ENCODE results near the gene DLD.
"Not testable (repeated sequence)": the region's sequence is repeated elsewhere in the genome, so short reads cannot be mapped to it uniquely, and the experiment has no call there.

DLD gene

DNA sequence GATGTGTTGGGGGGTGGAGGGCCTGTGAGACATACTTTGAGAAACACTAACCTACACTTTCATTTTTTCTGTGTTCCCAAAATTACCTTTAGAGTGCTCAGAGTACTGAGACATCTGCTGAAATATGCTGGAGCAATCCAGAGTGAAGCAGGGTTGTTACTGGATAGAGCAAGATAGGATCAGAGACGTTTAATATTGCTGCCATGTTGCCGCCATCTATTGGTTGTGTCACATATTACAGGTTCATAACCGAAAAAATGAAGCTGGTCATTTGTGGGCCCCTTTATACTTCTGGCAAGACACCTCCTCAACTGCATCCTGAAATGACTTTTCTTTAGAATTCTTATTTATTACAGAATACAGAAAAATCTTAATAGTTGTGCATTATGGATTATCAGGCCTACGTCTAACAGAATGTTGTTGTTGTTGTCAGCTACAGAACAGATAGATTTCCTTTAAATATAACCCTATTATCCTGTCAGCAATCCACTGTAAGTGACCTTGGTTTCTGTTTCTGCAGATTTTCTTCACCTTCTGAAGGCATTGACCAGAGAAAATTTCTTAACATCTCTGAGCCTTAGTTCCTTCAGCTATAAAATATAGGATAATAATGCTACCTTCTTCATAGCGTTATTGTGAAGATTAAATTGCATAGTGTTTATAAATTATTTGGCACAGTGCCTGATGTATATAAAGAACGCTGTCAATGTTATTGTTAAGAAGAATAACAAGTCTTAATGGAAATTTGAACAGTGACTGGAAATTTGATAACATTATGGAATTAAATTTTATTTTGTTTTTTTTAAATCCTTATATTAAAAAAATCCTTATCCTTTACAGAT, 16.2 kb upstream of the DLD start:
- peak; percentile 43 for DNase-seq

DNA sequence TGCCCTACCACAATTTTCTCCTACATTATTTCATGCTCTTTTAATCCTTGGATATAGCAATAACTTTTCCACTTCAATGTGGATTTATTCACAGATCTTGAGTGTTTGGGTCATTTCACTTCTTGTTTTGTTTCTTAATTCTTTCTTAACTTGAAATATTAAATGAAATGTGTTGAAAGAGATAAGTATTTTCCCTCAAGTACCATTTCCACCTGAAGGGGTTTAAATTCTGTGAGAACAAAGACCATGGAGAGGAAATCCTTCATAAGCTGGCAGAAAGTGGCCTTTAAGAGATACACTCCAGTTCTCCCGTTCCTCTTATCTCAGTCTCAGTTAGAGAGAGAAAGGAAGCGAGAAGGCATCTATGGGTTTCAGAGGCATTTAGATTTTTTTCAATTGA, 14.1 kb upstream of the DLD start:
- DNase-seq: no peak

DNA sequence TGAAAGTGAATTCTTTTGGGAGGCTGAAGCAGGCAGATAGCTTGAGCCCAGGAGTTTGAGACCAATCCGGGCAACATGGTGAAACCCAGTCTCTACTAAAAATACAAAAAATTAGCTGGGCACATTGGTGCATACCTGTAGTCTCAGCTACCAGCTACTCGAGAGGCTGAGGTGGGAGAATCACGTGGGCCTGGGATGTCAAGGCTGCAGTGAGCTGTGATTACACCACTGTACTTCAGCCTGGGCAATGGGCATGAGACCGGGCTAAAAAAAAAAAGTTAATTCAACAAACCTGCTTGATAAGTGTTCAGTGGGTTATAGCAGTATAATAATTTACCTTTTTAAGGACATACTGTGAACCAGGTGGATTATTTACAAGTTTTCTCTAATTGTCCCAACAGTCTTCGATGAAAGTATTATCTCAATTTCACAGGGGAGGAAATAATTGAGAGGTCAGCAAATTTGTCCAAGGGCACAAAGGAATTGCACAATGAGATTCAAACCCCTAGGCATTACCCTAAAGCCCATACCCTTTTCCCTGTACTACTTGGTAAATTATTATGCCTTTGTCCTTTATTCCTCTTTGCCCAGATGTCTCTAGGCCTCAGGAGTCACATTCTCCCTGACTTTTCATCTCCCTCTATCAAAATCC, 13.1 kb upstream of the DLD start:
- no peak for DNase-seq

DNA sequence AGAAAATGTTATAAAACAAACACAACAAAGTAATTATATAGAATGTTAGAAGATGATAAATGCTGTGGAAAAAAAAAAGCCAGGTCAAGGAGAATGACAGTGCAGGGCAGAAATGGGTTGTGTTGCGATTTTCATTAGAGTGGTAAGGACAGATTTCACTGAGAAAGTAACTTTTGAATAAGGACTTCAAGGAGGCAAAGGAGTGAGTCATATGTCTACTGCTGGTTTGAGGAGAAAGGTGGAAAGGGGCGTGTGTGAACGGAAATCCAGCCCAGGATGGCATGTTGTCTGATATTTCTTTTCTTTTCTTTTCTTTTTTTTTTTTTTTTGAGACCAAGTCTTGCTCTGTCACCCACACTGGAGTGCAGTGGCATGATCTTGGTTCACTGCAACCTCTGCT, 12.3 kb upstream of the DLD start:
- no peak for DNase-seq

DNA sequence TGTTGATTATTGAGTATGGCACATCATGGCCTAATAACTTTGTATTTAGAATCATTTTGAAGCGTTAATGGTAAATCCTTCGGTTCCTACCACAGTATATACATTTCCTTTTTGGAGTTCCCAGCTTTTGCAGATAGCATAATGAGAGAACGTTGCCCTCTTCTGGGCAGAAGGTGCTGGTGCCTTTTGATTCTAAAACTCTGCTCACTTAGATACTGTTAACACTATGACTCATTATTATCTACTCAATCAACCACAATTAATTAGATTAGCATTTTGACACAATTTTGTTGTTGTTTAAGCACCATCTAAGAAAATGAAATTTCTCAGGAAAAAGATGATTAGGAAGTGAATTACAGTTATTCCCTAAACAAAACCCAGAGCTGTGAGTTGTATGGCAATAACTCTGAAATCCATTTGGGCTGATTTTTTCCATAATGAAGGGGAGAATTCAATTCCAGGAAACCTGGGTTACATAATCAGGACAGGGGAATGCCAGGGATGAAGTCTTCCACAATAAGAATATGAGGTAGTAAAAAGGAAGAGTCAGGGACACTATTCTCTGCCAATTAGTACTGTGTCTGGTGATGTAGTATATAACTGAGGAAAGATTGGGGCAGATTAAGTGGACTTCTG, 11.5 kb upstream of the DLD start:
- DNase-seq: no peak

DNA sequence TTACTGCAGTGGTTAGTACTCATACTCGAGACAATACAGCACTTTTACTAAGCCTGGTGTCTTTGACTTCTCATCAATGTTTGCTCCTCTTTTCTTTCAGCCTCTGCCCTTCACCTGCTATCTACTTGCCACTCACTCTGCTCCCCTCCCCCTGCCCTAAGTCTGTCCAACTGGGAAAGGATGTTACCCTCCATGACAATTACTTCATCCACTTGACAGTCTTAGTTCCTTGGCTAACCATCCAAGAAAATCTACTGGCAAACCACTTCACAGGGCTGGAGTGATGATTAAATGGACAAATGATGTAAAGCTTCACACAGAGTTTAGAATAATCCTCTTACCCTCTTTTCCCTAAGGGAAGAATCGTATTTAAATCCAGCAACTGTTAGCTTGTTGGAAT, 8.2 kb upstream of the DLD start:
- DNase-seq: no peak

DNA sequence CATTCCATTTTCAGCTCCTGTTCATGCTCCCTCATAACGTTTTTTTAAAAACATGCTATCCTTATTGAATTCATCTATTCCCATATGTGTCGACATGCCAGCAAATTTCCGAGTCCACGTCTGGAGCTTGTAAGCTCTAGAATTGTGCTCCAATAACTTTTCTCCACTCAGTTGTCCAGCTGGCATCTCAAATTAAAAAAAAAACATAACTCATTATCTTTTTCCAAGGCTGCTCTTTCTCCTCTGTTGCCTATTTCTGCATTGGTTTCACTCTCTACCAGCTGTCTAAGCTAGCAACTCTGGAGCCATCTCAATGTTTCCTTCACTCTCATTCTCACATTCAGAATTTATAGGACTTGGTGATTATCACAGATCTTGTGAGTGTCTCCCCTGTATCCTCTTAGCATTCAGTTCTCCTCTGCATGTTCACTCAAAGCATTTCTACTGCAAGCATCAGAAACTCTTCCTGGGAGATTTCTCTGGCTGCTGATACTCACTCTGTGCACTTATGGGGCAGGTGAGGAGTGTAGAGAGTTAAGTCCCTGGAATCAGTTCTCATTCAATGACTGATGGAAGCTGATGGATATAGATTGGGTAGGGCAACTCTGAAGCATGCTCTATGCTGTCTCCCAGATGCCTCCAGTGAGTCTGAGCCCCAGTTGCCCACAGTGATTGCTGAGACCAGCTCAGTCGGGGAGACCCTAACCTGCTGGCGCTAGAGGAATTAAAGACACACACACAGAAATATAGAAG, 6.7 kb upstream of the DLD start:
- DNase-seq: no peak

DNA sequence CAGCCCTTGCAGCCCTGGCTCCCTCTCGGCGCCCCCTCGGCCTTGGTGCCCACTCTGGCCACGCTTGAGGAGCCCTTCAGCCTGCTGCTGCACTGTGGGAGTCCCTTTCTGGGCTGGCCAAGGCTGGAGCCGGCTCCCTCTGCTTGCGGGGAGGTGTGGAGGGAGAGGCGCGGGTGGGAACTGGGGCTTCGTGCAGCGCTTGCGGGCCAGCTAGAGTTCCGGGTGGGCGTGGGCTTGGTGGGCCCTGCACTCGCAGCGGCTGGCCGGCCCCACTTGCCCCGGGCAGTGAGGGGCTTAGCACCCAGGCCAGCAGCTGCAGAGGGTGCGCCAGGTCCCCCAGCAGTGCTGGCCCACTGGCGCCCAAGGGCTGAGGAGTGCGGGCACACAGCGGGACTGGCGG, 3.2 kb upstream of the DLD start:
- DNase-seq: not testable (repeated sequence)

DNA sequence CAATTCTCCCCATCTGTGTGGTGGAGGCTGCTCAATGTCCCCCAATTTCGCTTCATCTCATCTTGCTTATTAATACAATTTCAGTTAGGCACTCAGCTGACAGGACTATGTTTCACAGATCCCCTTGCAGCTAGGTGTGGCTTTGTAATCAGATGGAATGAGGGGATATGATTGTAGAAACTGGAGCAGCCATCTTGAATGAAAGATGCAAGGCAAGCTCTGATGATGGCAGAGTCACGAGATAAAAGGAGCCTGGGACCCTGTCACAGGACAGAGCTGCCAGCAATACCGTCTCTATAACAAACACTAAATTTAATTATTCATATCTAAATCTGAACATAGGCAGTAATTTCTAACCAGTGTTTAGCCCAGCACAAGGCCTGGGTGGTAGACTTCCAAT, 991 bp upstream of the DLD start:
- no peak for DNase-seq

DNA sequence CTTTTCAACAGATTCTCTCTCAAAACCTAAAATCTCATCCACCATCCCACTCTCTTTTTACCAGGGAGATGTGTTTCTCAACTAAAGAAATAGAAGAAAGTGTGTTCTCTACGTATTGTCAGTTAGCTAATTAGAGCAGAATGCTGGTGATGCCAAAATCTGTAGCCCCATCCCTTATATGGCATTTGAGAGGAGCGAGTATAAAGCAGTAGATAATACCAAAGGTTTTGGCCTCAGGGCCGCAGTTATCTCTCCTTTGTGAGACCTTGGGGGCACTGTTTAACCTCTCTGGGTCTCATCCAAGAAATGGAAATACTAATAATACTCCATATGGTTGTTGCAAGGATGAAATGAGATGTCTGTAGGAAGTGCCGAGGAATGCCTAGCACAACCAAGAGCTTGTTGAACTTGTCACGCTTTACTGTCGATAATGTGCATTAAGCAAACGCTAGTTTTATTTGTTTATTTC, 456 bp upstream of the DLD start:
- no peak for DNase-seq

DNA sequence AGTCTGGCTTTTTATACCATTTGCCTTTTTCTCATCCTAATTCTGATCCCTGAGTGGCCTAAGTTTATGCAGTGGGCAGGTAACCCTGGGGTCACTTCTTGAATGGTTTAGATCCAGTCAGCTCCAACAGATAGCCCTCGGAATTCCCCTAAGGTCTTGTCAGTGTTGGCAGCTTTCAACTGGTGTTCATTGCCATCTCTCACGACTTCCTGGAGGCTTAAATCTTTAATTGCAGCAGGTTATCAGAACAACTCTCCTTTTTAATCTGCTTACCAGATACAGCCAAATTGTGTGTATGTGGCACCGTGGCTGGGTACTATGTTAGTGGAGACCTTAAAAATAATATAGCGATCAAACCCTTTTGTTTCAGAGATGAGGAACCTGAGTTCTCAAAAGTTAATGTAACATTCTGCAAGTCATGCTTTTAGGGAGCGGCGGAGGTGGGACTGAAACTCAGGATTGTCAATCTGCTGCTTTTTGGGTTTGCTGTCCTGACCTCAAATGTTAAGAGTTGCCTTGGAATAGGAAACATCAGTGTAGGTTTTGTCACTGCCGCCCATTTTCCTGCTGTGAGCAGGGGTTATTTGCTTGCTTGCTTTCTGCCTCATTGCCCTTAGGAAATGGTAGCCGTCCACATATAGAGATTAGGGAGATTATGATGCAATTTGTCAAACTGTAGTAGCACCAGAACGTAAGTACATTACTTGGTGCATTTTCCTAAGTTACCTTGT, 818 bp downstream of the DLD start:
- DNase-seq: no peak

DNA sequence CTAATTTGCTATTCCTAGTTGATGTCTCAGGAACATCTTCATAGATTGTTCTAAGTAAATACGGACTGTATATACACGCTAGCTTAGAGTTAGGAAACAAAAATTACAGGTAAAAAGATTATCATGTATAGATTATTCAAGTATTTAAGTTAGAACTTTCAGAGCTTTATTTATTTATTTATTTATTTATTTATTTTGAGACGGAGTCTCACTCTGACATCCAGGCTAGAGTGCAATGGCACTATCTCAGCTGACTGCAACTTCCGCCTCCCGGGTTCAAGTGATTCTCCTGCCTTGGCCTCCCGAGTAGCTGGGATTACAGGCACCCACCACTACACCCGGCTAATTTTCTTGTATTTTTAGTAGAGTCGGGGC, 1.4 kb downstream of the DLD start:
- not testable (repeated sequence) for DNase-seq

DNA sequence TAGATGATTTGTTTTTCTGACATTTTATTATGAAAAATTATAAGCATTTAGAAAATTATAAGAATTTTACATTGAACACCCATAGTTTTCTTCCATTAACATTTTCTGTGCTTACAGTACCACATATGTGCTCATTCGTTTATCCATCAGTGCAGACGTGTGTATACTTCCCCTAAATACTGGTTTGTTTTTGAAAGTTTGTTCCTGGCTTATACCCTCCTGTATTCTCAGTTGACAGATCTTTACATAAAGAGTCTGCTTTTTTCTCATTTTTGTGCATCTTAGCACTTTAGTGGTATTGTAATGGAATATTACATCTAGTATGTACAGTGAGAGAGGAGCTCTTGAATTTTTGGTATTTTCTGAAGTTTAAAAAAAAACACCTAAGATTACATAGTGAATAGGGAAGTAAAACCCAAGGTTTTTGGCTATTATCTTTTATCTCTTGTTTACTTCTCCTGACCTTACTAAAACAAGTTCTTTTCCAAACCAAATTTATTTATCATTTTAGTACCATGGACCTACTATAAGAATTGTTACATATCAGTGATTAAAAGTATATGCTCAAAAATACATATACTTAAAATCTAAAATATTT, 8.1 kb downstream of the DLD start:
- DNase-seq: no peak

DNA sequence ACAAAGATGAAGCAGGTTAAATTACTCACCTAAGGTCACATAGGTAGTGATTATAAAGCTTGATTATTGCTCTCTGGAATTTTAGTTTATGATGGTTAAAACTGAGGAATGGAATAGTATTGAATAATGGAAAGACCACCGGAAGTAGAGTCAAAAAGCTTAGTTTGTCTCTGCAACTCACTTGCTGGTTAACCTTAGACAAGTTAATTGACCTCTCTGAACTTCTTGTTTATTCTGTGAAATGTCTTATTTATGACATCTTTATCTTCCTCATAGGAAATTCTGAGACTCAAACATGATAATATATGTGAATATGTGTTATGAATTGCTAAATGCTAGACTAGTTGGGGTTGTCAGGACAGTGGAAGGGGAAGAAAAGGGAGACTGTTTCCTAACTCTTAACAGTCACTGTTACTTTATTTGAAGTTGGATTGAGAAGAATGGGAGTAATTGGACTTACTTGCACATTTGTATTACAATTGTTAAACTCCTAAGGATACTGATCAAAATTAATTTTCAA, 9.6 kb downstream of the DLD start:
- no peak for DNase-seq

DNA sequence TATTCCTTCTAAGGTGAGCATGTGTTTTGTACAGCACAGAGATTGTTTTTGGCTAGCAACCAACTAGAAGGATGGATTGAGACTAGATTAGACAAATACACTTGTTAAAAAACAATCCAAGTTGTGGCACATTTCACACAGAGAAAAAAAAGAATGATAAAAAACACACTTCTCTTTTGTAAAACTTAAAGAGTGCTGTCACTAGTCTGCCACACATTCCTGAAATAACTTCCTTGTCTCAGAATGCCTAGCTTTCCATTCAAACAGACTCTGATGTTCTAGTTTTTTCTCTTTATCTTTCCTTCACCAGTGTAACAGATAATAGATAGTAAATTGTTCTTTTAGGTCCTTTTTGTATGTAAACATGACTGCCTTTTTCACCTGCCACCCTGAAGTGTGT, 11.4 kb downstream of the DLD start:
- DNase-seq: no peak

DNA sequence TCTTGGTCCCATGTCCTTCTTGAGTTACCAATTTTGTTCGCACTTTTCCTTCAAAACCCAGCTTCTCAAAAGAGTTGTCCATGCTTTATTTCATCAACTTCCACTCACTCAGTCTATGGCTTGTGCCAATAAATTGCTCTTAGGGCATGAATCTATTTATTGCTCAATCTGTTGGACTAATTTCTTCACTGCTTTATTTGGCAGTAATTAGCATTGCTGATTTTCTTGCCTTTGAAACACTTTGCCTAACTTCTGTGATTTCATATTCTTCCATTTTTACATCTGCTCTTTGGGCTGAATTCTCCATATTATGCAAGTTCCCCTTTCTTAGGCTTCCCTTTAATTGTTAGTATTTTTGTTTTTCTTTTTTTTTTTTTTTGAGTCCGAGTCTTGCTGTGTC, 16.8 kb downstream of the DLD start:
- no peak for DNase-seq

DNA sequence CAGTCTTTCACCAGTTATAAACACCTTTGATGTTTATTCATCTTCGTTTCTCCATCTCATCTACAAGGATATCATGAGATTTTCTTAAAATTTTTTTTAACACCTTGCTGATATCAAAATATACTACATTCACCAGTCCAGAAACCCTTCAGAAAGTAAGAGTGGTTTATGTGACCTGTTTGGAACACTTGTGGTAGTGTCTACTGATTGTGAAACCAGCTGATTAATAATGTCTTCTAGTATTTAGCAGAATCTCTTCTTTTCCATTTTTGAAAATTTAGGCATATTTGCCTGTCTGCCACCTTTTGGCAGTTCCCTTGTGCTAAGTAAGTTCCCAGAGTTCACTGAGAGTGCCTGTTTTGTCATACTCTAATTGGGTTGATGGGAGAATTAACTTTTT, 18.5 kb downstream of the DLD start:
- DNase-seq: no peak

DNA sequence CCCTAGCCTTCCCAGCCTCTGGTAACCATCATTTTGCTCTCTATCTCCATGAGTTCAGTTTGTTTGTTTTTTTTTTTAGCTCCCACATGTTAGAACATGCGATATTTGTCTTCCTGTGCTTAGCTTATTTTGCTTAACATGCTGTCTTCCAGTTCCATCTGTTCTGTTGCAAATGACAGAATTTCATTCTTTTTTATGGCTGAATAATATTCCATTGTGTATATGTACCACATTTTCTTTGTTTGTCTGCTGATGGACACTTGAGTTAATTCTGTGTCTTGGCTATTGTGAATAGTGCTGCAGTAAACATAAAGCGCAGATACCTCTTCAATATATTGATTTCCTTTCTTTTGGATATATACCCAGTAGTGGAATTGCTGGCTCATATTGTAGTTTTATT, 21.0 kb downstream of the DLD start:
- no peak for DNase-seq

DNA sequence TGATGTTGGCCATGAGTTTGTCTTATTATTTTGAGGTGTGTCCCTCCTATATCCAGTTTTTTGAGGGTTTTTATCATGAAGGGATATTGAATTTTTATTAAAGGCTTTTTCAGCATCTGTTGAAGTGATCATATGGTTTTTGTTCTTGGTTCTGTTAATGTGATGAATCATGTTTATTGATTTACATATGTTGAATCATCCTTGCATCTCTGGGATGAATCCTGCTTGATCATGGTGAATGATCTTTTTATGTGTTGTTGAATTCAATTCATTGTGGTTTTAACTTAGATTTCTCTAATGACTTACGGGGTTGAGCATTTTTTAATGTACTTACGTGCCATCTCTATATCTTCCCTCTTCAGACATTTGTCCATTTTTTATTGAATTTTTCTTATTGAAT, 22.9 kb downstream of the DLD start:
- DNase-seq: no peak

DNA sequence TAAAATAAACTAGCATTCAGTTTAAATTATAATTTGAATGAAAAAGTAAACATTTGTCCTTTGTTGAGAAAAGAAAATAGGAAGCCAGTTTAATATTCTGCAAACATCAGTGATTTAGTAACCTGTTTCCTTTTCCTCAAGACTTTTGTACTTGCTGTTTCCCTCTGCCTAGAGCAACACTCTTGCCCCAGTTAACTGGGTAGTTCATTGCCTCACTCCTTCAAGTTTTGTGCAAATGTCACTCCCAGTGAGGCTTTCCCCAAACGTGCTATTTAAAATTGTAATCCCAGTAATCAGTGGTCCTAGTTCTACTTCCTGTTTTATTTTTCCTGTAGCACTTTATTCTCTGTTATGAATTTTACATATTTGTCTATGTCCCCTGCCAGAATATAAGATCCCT, 23.8 kb downstream of the DLD start:
- DNase-seq: no peak

DNA sequence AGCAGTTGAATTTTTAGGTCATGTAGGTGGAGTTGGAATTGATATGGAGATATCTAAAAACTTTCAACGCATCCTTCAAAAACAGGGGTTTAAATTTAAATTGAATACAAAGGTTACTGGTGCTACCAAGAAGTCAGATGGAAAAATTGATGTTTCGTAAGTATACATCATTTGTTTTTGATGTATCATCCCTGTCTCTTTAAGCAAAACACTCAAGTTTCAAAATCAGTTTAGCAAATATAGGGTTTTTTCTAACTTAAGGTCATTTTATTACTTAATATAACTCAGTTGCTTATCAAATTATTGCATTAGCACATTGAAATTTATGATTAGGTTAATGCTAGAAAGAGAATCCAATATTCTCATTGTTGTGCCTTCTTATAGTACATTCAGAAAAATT, 24.6 kb downstream of the DLD start:
- DNase-seq: no peak

All from stimulated activated CD8-positive, alpha-beta memory T cell treated with anti-CD3 and anti-CD28 coated beads, Interleukin-4, amount 100 ng/mL, for 48 hours (primary cell).